NB4 (cell line): ENCODE data around the gene ITGA6.

ENCODE experiments used
- DNase-seq: peaks from one replicate; pipeline ENCODE4 v3.0.0; 2010; ENCODE audit warnings: low read depth
- H3K4me3 ChIP-seq: one replicate; pipeline ENCODE4 v1.5.1; 2011; ENCODE audit warnings: mild to moderate bottlenecking, low read depth, low read length, moderate library complexity
- MYC ChIP-seq: IDR thresholded peaks from 2 replicates; pipeline ENCODE4 v1.6.1; 2011; ENCODE audit warnings: low read depth, low read length
- POLR2A ChIP-seq: IDR thresholded peaks from 2 replicates; pipeline ENCODE4 v1.6.1; 2011; ENCODE audit warnings: mild to moderate bottlenecking; ENCODE audit not compliant: insufficient read length; ENCODE audit errors: extremely low read depth
- TF ChIP-seq, protein P1 (sequence below): IDR thresholded peaks from one replicate; pipeline ENCODE4 v1.5.1; 2012; ENCODE audit warnings: low read depth, low read length
- TF ChIP-seq, protein P2 (sequence below): IDR thresholded peaks from 2 replicates; pipeline ENCODE4 v1.6.1; 2011; ENCODE audit warnings: low read depth, low read length

ITGA6 gene

DNA sequence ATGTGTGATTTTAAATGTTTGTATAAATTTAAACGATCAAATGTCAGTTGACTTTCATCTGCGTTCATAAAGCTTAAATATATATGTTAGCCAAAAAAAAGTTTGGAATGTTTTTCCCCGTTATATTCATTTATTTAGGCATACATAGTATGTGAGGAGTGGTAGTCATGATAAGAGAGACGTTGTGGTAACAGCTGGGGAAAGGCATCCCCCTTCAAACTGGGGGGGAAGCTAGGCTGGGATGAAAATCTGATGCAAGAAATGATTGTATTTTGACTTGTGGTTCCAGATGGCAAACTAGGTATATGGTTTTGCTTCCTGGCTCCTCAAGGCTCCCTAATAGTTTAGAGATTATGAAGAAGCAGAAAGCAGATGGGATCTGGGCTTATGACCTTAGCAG lies 30.1 kb downstream of the ITGA6 start:
- no peak for DNase-seq
- TF ChIP-seq POLR2A (no peak), MYC (no peak)
- TF ChIP-seq, protein P1, sequence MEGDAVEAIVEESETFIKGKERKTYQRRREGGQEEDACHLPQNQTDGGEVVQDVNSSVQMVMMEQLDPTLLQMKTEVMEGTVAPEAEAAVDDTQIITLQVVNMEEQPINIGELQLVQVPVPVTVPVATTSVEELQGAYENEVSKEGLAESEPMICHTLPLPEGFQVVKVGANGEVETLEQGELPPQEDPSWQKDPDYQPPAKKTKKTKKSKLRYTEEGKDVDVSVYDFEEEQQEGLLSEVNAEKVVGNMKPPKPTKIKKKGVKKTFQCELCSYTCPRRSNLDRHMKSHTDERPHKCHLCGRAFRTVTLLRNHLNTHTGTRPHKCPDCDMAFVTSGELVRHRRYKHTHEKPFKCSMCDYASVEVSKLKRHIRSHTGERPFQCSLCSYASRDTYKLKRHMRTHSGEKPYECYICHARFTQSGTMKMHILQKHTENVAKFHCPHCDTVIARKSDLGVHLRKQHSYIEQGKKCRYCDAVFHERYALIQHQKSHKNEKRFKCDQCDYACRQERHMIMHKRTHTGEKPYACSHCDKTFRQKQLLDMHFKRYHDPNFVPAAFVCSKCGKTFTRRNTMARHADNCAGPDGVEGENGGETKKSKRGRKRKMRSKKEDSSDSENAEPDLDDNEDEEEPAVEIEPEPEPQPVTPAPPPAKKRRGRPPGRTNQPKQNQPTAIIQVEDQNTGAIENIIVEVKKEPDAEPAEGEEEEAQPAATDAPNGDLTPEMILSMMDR: no peak
- TF ChIP-seq, protein P2, sequence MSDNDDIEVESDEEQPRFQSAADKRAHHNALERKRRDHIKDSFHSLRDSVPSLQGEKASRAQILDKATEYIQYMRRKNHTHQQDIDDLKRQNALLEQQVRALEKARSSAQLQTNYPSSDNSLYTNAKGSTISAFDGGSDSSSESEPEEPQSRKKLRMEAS: no peak
- H3K4me3 ChIP-seq: no peak overlapping the region

DNA sequence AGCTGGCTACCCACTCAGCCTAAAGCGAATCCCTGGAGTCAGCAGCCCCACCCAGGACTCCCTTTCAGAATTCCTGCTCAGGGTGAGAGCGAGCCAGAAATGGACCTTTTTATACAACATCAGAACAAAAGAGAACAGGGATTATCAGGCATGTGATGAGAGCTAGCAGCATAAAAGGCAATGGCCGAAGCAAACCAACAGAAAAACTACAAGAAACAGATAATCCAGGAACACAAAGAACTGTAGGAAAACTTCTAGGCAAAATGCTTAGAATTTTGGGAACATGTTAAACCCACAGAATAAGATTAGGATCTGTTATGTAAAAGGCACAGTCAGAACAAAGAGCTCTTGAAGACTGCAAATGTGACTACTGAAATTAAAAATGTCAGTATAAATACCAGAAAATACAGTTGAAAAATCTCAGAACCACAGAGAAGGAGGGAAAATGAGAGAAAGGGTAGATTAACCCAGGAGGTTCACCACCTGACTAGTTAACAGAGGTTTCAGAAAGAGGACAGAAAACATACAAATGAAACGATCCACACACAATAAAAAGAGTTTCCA lies 31.3 kb downstream of the ITGA6 start:
- H3K4me3 ChIP-seq: no peak overlapping the region
- DNase-seq: no peak
- TF ChIP-seq POLR2A: no peak
- TF ChIP-seq, protein P2: no peak
- TF ChIP-seq, protein P1: no peak
- no peak for TF ChIP-seq MYC

DNA sequence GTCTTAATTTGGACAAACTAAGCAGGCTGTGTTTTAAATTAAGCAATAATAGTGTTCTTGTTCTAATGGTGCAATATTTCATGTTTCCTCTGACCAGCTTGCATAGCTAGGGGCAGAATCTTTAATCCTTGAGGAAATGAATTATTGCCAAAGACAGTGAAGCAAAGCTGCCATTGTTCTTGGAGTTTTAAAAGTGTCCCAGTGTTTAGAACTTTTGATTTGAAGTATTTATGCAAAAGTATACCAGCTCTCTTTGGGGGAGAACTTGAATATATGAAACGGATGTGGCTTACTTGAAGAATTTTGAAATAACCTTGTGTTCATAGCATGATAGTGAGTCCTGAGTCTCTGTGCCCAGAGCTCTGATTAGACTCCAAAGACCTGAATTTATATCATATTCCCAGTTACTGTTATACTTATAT lies 33.4 kb downstream of the ITGA6 start:
- H3K4me3 ChIP-seq: no peak overlapping the region
- DNase-seq: peak; percentile 64
- TF ChIP-seq, protein P1: no peak
- TF ChIP-seq, protein P2: no peak
- no peak for TF ChIP-seq POLR2A
- no peak for TF ChIP-seq MYC

DNA sequence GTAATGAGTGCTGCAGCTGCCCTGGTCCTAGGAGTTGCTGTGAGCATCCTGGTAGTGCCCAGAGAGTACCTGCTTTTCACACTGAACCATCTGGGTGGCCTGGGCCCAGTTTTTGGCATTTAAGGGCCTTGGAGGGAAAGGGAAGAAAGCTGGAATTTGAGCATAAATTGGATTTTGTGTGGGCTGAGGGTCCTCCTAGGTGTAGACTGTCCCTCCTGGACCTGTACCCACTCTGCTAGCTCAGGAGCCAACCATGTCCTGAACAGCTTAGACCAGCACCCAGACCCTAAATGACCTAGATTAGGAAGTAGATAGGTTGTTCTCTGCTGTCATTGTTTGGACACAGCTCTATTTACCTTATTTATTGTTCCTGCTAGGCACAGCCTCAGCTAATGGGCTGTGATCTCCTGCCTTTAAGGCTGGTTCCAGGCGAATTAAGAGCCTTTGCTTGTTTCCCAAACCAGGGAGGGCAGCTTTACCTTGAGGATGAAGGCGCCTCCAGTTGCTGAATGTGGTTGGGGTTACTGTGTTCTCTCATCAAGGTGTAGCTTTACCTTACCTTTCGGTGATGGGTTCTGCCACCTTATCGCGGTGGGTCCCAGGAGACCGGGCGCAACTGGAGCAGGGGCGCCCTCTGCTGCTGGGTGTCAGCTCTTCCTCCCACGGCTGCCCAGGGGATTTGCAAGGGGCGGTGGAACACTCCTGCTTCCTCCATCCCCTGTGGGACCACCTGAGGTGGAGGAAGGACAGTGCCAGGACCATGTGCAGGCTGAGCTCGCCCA lies 34.4 kb downstream of the ITGA6 start:
- H3K4me3 ChIP-seq: no peak overlapping the region
- no peak for TF ChIP-seq POLR2A
- TF ChIP-seq, protein P1: peak; percentile 83
- DNase-seq: peak; percentile 72

DNA sequence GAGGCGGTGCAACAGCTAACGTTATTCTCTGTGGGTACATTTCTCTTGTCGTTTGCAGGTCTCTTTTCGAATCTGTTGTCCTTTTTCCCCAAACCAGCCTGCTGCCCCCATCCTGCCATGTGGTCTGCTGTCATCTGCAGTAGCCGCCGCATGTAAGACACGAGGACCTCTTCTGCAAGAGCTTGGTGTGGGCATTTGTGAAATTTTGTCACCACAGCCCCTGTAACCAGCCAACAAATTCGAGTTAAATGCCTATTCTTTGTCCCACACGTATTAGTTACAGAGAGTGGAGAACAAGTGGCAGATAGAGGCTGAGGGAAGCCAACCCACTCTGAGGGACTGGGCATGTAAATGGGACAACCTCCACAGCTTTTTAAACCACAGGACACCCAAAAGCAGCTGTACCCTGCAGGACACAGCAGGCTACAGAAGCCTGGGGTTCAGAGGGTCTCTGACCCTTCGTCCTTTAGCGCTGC lies 35.0 kb downstream of the ITGA6 start:
- DNase-seq: no peak
- H3K4me3 ChIP-seq: no peak overlapping the region
- peak; percentile 58 for TF ChIP-seq MYC
- TF ChIP-seq, protein P2: peak; percentile 92
- TF ChIP-seq POLR2A: no peak

DNA sequence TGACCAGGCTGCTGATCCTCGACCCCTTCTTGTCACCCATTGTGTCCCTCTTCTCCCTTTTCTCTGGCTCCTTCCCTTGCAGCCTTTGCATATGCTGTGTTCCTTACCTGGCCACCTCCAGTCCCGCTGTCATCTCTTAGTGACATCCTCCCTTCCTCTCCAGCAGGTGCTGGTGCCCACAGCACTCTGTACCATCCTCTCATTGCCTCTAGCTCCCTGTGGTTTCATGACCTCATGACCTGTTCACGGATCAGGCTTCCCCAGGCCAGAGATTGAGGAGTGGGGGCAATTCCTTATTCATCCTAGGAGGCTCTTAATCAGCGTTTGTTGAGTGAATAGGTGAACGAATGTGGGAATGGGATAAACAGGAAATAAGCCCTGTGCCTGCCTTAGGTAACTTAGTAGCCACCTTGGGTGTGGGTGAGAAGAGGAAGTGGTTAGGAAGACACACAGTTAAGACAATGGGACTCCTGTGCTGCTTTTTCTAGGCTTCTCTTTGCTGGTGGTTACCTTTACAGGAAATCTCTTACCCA lies 35.5 kb downstream of the ITGA6 start:
- TF ChIP-seq, protein P2: no peak
- TF ChIP-seq, protein P1: no peak
- no peak for TF ChIP-seq POLR2A
- TF ChIP-seq MYC: no peak
- DNase-seq: peak; percentile 68
- no peak overlapping the region for H3K4me3 ChIP-seq
